GM23248 (cell line): Measurements from ENCODE around the gene NSD1. TPM values are rescaled to one million over a fixed set of nuclear protein-coding genes. Genes with fewer than 3 reads are reported as not detected.

ENCODE experiments used
- DNase-seq: peaks from one replicate; pipeline ENCODE4 v3.0.0-alpha.2; 2015
- H2AFZ ChIP-seq: fragments of 200-600 bp; sonication (generic); 2 replicates; pipeline ENCODE4 v1.6.1; 2016; ENCODE audit warnings: antibody characterized with exemption
- H3F3A ChIP-seq: fragments of 200-600 bp; sonication (generic); 2 replicates; pipeline ENCODE4 v1.6.1; 2016; ENCODE audit warnings: mild to moderate bottlenecking, antibody characterized with exemption, mixed run types; ENCODE audit not compliant: insufficient read depth
- H3K27ac ChIP-seq: fragments of 200-600 bp; sonication (generic); 2 replicates; pipeline ENCODE4 v1.5.1; 2016; ENCODE audit warnings: mild to moderate bottlenecking
- H3K27me3 ChIP-seq: fragments of 200-600 bp; sonication (generic); replicated peaks from 2 replicates; pipeline ENCODE4 v1.6.1; 2016; ENCODE audit warnings: mild to moderate bottlenecking; ENCODE audit not compliant: insufficient read depth
- H3K36me3 ChIP-seq: fragments of 200-600 bp; sonication (generic); 2 replicates; pipeline ENCODE4 v1.6.1; 2016; ENCODE audit warnings: low read depth, mild to moderate bottlenecking
- H3K4me1 ChIP-seq: fragments of 200-600 bp; sonication (generic); 2 replicates; pipeline ENCODE4 v1.6.1; 2016; ENCODE audit warnings: mild to moderate bottlenecking; ENCODE audit not compliant: insufficient read depth
- H3K4me2 ChIP-seq: fragments of 200-600 bp; sonication (generic); one replicate; pipeline ENCODE4 v1.6.1; 2016; ENCODE audit warnings: mild to moderate bottlenecking; ENCODE audit not compliant: unreplicated experiment
- H3K4me3 ChIP-seq: fragments of 200-600 bp; sonication (generic); 2 replicates; pipeline ENCODE4 v1.5.1; 2016; ENCODE audit warnings: mild to moderate bottlenecking
- H3K79me2 ChIP-seq: fragments of 200-600 bp; sonication (generic); 2 replicates; pipeline ENCODE4 v1.6.1; 2016; ENCODE audit warnings: mild to moderate bottlenecking; ENCODE audit not compliant: insufficient read depth
- H3K9ac ChIP-seq: fragments of 200-600 bp; sonication (generic); 2 replicates; pipeline ENCODE4 v1.6.1; 2016; ENCODE audit warnings: mild to moderate bottlenecking
- H3K9me2 ChIP-seq: fragments of 200-600 bp; sonication (generic); 2 replicates; pipeline ENCODE4 v1.6.1; 2016; ENCODE audit warnings: mixed run types, mild to moderate bottlenecking, moderate library complexity; ENCODE audit not compliant: insufficient read depth
- H3K9me3 ChIP-seq: fragments of 200-600 bp; sonication (generic); one replicate; pipeline ENCODE4 v1.6.1; 2017; ENCODE audit warnings: low read depth
- H4K20me1 ChIP-seq: fragments of 200-600 bp; sonication (generic); 2 replicates; pipeline ENCODE4 v1.6.0; 2016; ENCODE audit not compliant: insufficient read depth
- EZH2 ChIP-seq: fragments of 200-600 bp; sonication (generic); IDR thresholded peaks from 2 replicates; pipeline ENCODE4 v1.6.1; 2018; ENCODE audit warnings: antibody characterized with exemption, mild to moderate bottlenecking; ENCODE audit not compliant: insufficient read depth, poor library complexity, severe bottlenecking
- EZH2phosphoT487 ChIP-seq: fragments of 200-600 bp; sonication (generic); IDR thresholded peaks from 2 replicates; pipeline ENCODE4 v1.6.1; 2018; ENCODE audit warnings: antibody characterized with exemption, moderate library complexity, mild to moderate bottlenecking, low read depth; ENCODE audit not compliant: insufficient read depth
- WGBS, 2 experiments: methylation state at CpG; one replicate each; pipeline ENCODE4 v1.1.6; 2015 to 2017; ENCODE audit warnings: low lambda C conversion rate in 2 of 2, low coverage in 1 of 2; ENCODE audit errors: missing lambda C conversion rate in 2 of 2; 5-methylcytosine and 5-hydroxymethylcytosine counted together
- in situ Hi-C: fragments of 300-500 bp; cut with MboI; formaldehyde crosslinking; loops from 2 replicates; pipeline ENCODE4 v1.15.0; 2020
- polyA plus RNA-seq: library from polyadenylated mRNA; unstranded; fragments of >200 nt; fragmentation: Nextera tagmentation; extraction: Ambion mirVana; gene quantifications from 2 replicates; pipeline ENCODE4 v1.2.1, GENCODE V29; 2016
- total RNA-seq: library from RNA; depleted of rRNA; stranded (reverse); fragments of >200 nt; shearing (Covaris generic); gene quantifications from 2 replicates; pipeline ENCODE4 v1.2.3, GENCODE V29; 2014

The NSD1 gene
- total and polyA plus RNA-seq, 2 experiments from 2014 or later: 25.9 to 31.9 TPM

GRCh38 chr5:177179431-177179830, 45.9 kb downstream of the NSD1 start:
- Histone ChIP-seq H3F3A (peaks cover 3% of the 10 kb centered on the region; the same call in 1 of the 2 replicates), H3K27me3 (no peaks in the 10 kb centered on the region), H3K4me3 (no peak overlapping the region), H3K79me2 (peaks cover 100% of the 10 kb centered on the region), H2AFZ (no peak overlapping the region), H3K9ac (no peak overlapping the region), H3K9me3 (no peaks in the 10 kb centered on the region), H3K4me2 (no peak overlapping the region), H3K9me2 (no peaks in the 10 kb centered on the region), H4K20me1 (peaks cover 4% of the 10 kb centered on the region; the same call in 1 of the 2 replicates), H3K36me3 (no peaks in the 10 kb centered on the region), H3K4me1 (no peaks in the 10 kb centered on the region), H3K27ac (no peak overlapping the region)
- TF ChIP-seq EZH2phosphoT487 (no peak), EZH2 (no peak)
- WGBS, 2 experiments: 87 to 89% methylated on average over 3 of the region's 3 CpGs
- DNase-seq: no peak
- in situ Hi-C loops: no loop called here

- no peaks in the 10 kb centered on the region for H3K4me1 ChIP-seq
- TF ChIP-seq EZH2 (no peak), EZH2phosphoT487 (no peak)
- H3K4me3 ChIP-seq: no peak overlapping the region
- H3K9me3 ChIP-seq: no peaks in the 10 kb centered on the region
- in situ Hi-C loops: no loop called here
- H3K4me2 ChIP-seq: no peak overlapping the region
- H3F3A ChIP-seq: peaks cover 3% of the 10 kb centered on the region; the same call in 1 of the 2 replicates
- no peaks in the 10 kb centered on the region for H3K9me2 ChIP-seq
- no peaks in the 10 kb centered on the region for H4K20me1 ChIP-seq
- H3K36me3 ChIP-seq: no peaks in the 10 kb centered on the region; the same call in 1 of the 2 replicates
- no peak overlapping the region for H3K9ac ChIP-seq
- H3K27me3 ChIP-seq: no peaks in the 10 kb centered on the region
- no peak overlapping the region for H2AFZ ChIP-seq
- H3K27ac ChIP-seq: no peak overlapping the region
- WGBS, 2 experiments: 93 to 94% methylated on average over 3 of the region's 3 CpGs
- no peak for DNase-seq
- H3K79me2 ChIP-seq: peaks cover 95% of the 10 kb centered on the region
These were observed 49.6 kb downstream of the NSD1 start for GRCh38 chr5:177183142-177183541.

- Histone ChIP-seq H3K9me2 (no peaks in the 10 kb centered on the region), H3K79me2 (peaks cover 95% of the 10 kb centered on the region), H3F3A (peaks cover 8% of the 10 kb centered on the region), H3K4me1 (peaks cover 4% of the 10 kb centered on the region; the same call in 1 of the 2 replicates), H3K27me3 (no peaks in the 10 kb centered on the region), H2AFZ (no peak overlapping the region), H4K20me1 (no peaks in the 10 kb centered on the region), H3K36me3 (no peaks in the 10 kb centered on the region; the same call in 1 of the 2 replicates), H3K9me3 (no peaks in the 10 kb centered on the region), H3K4me2 (no peak overlapping the region), H3K9ac (no peak overlapping the region), H3K4me3 (no peak overlapping the region), H3K27ac (no peak overlapping the region)
- WGBS, 2 experiments: 69 to 84% methylated on average over 3 of the region's 3 CpGs
- TF ChIP-seq EZH2 (no peak), EZH2phosphoT487 (no peak)
- no peak for DNase-seq
- in situ Hi-C loops: no loop called here
These were observed 50.3 kb downstream of the NSD1 start for GRCh38 chr5:177183766-177184360.

GRCh38 chr5:177185993-177186392, 52.4 kb downstream of the NSD1 start:
- TF ChIP-seq EZH2phosphoT487: no peak
- no peak for TF ChIP-seq EZH2
- Histone ChIP-seq H4K20me1 (no peaks in the 10 kb centered on the region), H3K4me3 (no peak overlapping the region), H3K79me2 (peaks cover 95% of the 10 kb centered on the region), H3K4me1 (peaks cover 13% of the 10 kb centered on the region), H3K27me3 (no peaks in the 10 kb centered on the region), H3K9me2 (no peaks in the 10 kb centered on the region), H3K9me3 (no peaks in the 10 kb centered on the region), H3K36me3 (no peaks in the 10 kb centered on the region; the same call in 1 of the 2 replicates), H2AFZ (no peak overlapping the region), H3F3A (peaks cover 12% of the 10 kb centered on the region), H3K4me2 (no peak overlapping the region), H3K27ac (no peak overlapping the region), H3K9ac (no peak overlapping the region)
- in situ Hi-C loops: no loop called here
- DNase-seq: no peak
- 65 to 70% methylated on average over 2 of the region's 2 CpGs for WGBS, 2 experiments
